Neural cell (in vitro differentiated cells): Measurements from ENCODE around the gene NLRP11. TPM values are rescaled to one million over a fixed set of nuclear protein-coding genes. Genes with fewer than 3 reads are reported as not detected.

Experiments used
- H2AFZ ChIP-seq: fragments of 200-600, 300-800 bp; sonication (generic), shearing (Covaris generic); 2 replicates; pipeline ENCODE4 v1.6.0; 2014; ENCODE audit warnings: low read depth, mild to moderate bottlenecking, antibody characterized with exemption, low read length, moderate library complexity
- H3F3A ChIP-seq: fragments of 200-600 bp; shearing (Covaris generic); 2 replicates; pipeline ENCODE4 v1.6.1; 2016; ENCODE audit warnings: mild to moderate bottlenecking, moderate library complexity, mixed read lengths, antibody characterized with exemption, low read length; ENCODE audit not compliant: insufficient read depth, poor library complexity, severe bottlenecking
- H3K27ac ChIP-seq: fragments of 200-600, 300-800 bp; sonication (generic), shearing (Covaris generic); 2 replicates; pipeline ENCODE4 v1.5.1; 2014; ENCODE audit warnings: mild to moderate bottlenecking, low read length, moderate library complexity
- H3K27me3 ChIP-seq: fragments of 300-800, 200-600 bp; sonication (generic), shearing (Covaris generic); 2 replicates; pipeline ENCODE4 v1.6.0; 2014; ENCODE audit warnings: mild to moderate bottlenecking, low read depth, low read length, moderate library complexity; ENCODE audit not compliant: insufficient read depth
- H3K36me3 ChIP-seq: fragments of 300-800, 200-600 bp; sonication (generic), shearing (Covaris generic); 2 replicates; pipeline ENCODE4 v1.5.1; 2014; ENCODE audit warnings: mild to moderate bottlenecking, antibody characterized with exemption, low read length, moderate library complexity; ENCODE audit not compliant: insufficient read depth
- H3K4me2 ChIP-seq: fragments of 300-800, 200-600 bp; sonication (generic), shearing (Covaris generic); 2 replicates; pipeline ENCODE4 v1.6.0; 2014; ENCODE audit warnings: mild to moderate bottlenecking, low read length
- H3K4me3 ChIP-seq: fragments of 300-800, 200-600 bp; sonication (generic), shearing (Covaris generic); 2 replicates; pipeline ENCODE4 v1.5.1; 2014; ENCODE audit warnings: mild to moderate bottlenecking, low read length, moderate library complexity
- H3K79me2 ChIP-seq: fragments of 200-600 bp; shearing (Covaris generic); replicated peaks from 2 replicates; pipeline ENCODE4 v1.6.0; 2014; ENCODE audit warnings: mild to moderate bottlenecking, low read length, moderate library complexity; ENCODE audit not compliant: insufficient read depth
- H3K9ac ChIP-seq: fragments of 300-800, 200-600 bp; sonication (generic), shearing (Covaris generic); 2 replicates; pipeline ENCODE4 v1.6.1; 2016; ENCODE audit warnings: mild to moderate bottlenecking, low read length, mixed read lengths
- H3K9me2 ChIP-seq: fragments of 200-600 bp; shearing (Covaris generic); 2 replicates; pipeline ENCODE4 v1.6.1; 2016; ENCODE audit warnings: mild to moderate bottlenecking, low read length, mixed read lengths; ENCODE audit not compliant: insufficient read depth
- H3K9me3 ChIP-seq: fragments of 200-600, 300-800 bp; sonication (generic), shearing (Covaris generic); 2 replicates; pipeline ENCODE4 v1.6.1; 2016; ENCODE audit warnings: mild to moderate bottlenecking, mixed run types, low read length, moderate library complexity, mixed read lengths
- H4K20me1 ChIP-seq: fragments of 200-600 bp; shearing (Covaris generic); 2 replicates; pipeline ENCODE4 v1.6.1; 2016; ENCODE audit warnings: mild to moderate bottlenecking, mixed run types; ENCODE audit not compliant: insufficient read depth
- CTCF ChIP-seq: fragments of 450-650 bp; IDR thresholded peaks from 2 replicates; pipeline ENCODE4 v1.5.1; 2014; ENCODE audit warnings: antibody characterized with exemption, mild to moderate bottlenecking, moderate library complexity; ENCODE audit not compliant: poor library complexity, severe bottlenecking
- EP300 ChIP-seq: fragments of 450-650 bp; conservative IDR thresholded peaks from 2 replicates; pipeline ENCODE4 v1.6.1; 2014; ENCODE audit warnings: antibody characterized with exemption, mild to moderate bottlenecking, moderate library complexity; ENCODE audit not compliant: poor library complexity, severe bottlenecking
- EZH2 ChIP-seq: fragments of 200-600, 300-800 bp; shearing (Covaris generic), sonication (generic); IDR thresholded peaks from 2 replicates; pipeline ENCODE4 v1.6.1; 2014; ENCODE audit warnings: antibody characterized with exemption, low read length, borderline replicate concordance, mild to moderate bottlenecking; ENCODE audit not compliant: insufficient read depth, poor library complexity, severe bottlenecking
- MXI1 ChIP-seq: fragments of 450-650 bp; conservative IDR thresholded peaks from 2 replicates; pipeline ENCODE4 v1.6.1; 2014; ENCODE audit warnings: antibody characterized with exemption, mild to moderate bottlenecking; ENCODE audit not compliant: poor library complexity, severe bottlenecking
- POLR2AphosphoS5 ChIP-seq: IDR thresholded peaks from 2 replicates; pipeline ENCODE4 v1.6.1; 2012
- RAD21 ChIP-seq: fragments of 450-650 bp; conservative IDR thresholded peaks from 2 replicates; pipeline ENCODE4 v1.6.1; 2014; ENCODE audit warnings: antibody characterized with exemption, mild to moderate bottlenecking, moderate library complexity
- REST ChIP-seq: IDR thresholded peaks from 2 replicates; pipeline ENCODE4 v1.6.1; 2012; ENCODE audit warnings: borderline replicate concordance
- SMC3 ChIP-seq: fragments of 450-650 bp; conservative IDR thresholded peaks from 2 replicates; pipeline ENCODE4 v1.6.1; 2014; ENCODE audit warnings: antibody characterized with exemption, mild to moderate bottlenecking, moderate library complexity; ENCODE audit not compliant: poor library complexity
- TAF1 ChIP-seq: IDR thresholded peaks from 2 replicates; pipeline ENCODE4 v1.6.1; 2012; ENCODE audit warnings: low read depth
- polyA plus RNA-seq: library from polyadenylated mRNA; depleted of rRNA; stranded (reverse); fragments of >200 nt; gene quantifications from 2 replicates; pipeline ENCODE4 v1.2.3, GENCODE V29; 2014

Gene NLRP11
- polyA plus RNA-seq, 1 donor from 2014 or later = not detected

GRCh38 chr19:55838251-55838650, 6.5 kb upstream of the NLRP11 start:
- no peaks in the 10 kb centered on the region for H3K9me3 ChIP-seq
- no peaks in the 10 kb centered on the region for H3K79me2 ChIP-seq
- H3K9me2 ChIP-seq = no peaks in the 10 kb centered on the region
- no peaks in the 10 kb centered on the region for H3K27me3 ChIP-seq
- no peaks in the 10 kb centered on the region for H4K20me1 ChIP-seq
- no peak overlapping the region for H2AFZ ChIP-seq
- H3F3A ChIP-seq = no peaks in the 10 kb centered on the region
- H3K27ac ChIP-seq = no peak overlapping the region
- H3K4me2 ChIP-seq = no peak overlapping the region
- TF ChIP-seq MXI1 (no peak), TAF1 (no peak), RAD21 (no peak), CTCF (no peak), SMC3 (no peak)
- no peak overlapping the region for H3K4me3 ChIP-seq
- H3K9ac ChIP-seq = no peak overlapping the region
- H3K36me3 ChIP-seq = no peaks in the 10 kb centered on the region

- Histone ChIP-seq H3K4me3 (no peak within 1 kb of the TSS), H3K9me2 (no peaks in the 10 kb centered on the region), H3K27me3 (no peaks in the 10 kb centered on the region), H3K79me2 (no peaks in the 10 kb centered on the region), H3K27ac (no peak within 1 kb of the TSS), H3F3A (no peaks in the 10 kb centered on the region), H4K20me1 (no peaks in the 10 kb centered on the region), H3K9ac (no peak within 1 kb of the TSS), H3K9me3 (no peaks in the 10 kb centered on the region), H3K4me2 (no peak within 1 kb of the TSS), H3K36me3 (no peaks in the 10 kb centered on the region), H2AFZ (no peak within 1 kb of the TSS)
- no peak for TF ChIP-seq REST
- no peak for TF ChIP-seq CTCF
- TF ChIP-seq SMC3 = no peak
- no peak for TF ChIP-seq MXI1
- no peak for TF ChIP-seq POLR2AphosphoS5
- no peak for TF ChIP-seq EZH2
- TF ChIP-seq TAF1 = no peak
- no peak for TF ChIP-seq RAD21
- TF ChIP-seq EP300 = no peak
Measured at GRCh38 chr19:55836340-55836739, 4.5 kb upstream of the NLRP11 start, which contains the start of gene NLRP4. Gene NLRP4 (plus strand): TSS chr19:55836540. CDS start chr19:55852081, 15,541 bp downstream.
